Endothelial cell of hepatic sinusoid (primary cell): ENCODE results near the gene NLRP6.
"Not testable (repeated sequence)": the region's sequence is repeated elsewhere in the genome, so short reads cannot be mapped to it uniquely, and the experiment has no call there.

ENCODE experiments used
- in situ Hi-C: cut with HindIII; loops from 2 replicates; pipeline ENCODE4 v1.10.0; 2017; ENCODE audit warnings: low sequenced_read_pairs

Gene NLRP6

DNA sequence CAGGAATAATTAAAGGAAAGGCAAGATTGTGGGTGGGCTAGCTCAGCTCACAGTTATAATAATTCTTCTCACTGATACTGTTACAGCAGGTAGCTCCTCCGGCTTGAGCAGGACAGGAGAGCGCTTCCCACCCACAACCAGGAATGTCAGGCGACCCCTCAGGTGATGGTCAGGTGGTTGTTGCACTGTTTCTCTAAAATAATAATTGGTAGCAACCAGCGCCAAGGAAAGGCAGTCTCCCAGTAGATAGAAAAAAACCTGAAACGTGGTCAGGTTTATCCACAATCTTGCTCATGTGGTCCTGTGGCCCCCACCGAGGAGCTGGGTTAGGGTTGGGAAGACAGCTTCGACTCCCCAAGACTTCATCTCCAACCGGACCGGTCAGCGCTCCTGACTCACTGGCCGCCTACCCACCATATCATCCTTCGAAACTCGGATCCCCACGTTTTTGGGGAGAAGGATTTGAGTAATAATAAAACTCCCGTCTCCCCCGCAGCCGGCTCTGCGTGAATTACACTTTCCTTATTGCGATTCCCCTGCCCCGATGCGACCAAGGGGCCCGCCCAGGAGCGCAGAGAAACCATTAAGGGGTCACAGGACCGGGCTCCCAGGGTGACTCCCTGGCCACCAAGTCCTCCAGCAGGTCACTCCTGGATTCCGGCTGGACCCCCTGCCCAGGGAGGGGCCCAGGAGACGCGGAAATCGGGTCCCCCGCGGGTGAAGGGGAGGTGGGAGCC lies 39.6 kb downstream of the NLRP6 start:
- in situ Hi-C loops: not testable (repeated sequence)

DNA sequence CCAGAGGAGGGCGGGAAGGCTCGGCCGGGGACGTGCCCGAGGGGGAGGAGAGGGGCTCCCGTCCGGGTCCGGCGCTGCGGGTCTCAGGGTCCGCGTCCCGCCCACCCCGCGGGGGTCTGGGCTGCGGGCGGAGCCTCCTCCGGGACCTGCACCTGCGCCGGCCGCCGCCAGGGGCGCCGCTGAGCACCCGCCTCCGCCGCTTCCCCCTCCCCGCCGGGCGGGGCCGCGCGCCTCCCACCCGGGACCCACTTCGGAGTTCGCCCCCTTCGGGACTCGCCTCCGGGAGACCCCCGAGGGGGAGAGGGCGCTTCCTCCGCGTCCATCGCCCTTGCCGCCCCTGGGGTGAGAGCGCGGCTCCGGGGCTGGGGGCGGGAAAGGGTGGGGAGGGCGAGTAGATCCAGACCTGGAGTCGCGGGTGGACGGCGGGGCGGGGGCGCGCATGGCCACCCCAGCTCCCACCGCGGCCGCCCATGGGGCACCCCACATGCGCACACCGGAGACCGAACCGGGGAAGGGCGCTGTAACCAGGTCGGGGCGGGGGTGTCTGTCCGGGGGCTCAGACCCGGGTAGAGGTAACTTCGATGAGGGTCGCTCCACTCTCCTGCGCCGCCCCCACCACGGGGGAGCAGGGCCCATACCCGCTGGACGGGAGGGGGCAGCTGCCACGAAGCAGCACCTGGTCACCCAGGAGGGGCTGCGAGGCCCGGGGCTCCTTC lies 40.4 kb downstream of the NLRP6 start:
- in situ Hi-C loops: not testable (repeated sequence)

DNA sequence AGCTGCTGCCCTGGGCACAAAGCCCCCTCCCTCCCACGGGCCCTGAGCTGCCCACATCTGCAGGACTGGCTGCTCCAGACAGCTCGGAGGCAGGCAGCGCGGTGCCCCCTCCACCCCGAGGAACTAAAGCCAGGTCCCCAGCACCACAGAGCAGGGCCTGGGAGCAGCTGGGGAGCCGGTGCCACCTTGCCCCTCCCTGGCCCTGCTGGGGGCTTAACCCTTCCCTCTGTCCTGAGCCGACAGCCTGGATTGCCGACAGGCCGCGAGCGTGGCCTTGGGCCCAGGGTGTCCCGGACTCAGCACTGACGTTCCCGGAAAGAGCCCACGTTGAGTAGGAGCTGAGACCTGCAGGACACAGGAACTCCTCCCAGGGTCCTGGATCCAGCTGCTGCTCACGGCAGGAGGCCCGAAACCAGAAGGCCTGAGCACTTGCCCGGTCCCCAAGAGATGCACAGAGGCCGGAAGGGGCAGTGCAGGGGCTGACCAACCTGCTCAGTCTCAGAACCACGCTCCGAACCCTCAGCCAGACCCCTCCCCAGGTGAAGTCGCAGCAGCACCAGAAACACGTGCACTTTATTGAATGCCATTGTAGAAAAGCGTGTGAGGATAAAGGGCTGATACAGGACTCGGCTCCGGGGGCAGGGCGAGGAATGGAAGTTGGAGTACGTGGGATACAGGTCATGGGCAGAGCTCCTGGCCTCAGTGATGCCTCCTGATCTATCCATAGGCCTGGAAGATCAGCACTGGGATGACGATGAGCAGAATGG lies 41.1 kb downstream of the NLRP6 start:
- in situ Hi-C loops: not testable (repeated sequence)

DNA sequence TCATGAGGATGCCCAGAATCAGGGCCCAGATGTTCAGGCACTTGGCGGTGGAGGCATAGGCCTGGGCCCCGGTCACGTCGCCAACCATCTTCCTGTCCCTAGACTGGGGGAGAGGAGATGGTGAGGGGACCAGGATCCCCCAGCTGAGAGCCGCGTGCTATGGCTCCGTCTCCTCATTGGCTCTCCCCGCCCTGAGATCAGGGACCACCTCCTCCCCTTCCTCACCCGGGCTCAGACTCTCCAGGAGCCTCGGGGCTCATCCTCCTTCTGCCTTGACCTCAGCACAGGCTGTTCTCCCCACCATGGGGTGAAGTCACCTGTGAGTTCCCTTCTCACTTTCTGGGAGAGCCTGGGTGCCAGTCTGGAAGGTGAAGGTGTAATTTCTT lies 41.7 kb downstream of the NLRP6 start:
- in situ Hi-C loops: not testable (repeated sequence)

DNA sequence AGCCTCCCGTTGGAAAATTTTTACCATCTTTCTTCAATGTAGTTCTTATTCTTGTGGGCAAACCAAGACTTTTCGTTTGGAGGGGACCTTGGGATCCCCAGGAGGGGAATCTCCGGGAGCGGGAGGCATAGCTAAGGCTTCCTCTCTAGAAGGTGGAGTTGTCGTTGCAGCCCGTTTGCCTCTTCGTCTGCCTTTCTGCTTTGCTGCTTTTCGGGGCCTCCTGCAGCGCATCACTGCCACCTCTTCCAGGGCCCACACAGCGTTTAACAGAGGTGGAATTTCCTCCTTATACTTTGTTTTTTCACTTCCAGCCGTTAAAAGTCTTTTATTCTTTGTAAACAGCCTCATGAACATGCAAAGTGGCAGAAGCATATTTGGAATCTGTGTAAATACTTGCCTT lies 45.9 kb downstream of the NLRP6 start:
- in situ Hi-C loops: no loop called here

DNA sequence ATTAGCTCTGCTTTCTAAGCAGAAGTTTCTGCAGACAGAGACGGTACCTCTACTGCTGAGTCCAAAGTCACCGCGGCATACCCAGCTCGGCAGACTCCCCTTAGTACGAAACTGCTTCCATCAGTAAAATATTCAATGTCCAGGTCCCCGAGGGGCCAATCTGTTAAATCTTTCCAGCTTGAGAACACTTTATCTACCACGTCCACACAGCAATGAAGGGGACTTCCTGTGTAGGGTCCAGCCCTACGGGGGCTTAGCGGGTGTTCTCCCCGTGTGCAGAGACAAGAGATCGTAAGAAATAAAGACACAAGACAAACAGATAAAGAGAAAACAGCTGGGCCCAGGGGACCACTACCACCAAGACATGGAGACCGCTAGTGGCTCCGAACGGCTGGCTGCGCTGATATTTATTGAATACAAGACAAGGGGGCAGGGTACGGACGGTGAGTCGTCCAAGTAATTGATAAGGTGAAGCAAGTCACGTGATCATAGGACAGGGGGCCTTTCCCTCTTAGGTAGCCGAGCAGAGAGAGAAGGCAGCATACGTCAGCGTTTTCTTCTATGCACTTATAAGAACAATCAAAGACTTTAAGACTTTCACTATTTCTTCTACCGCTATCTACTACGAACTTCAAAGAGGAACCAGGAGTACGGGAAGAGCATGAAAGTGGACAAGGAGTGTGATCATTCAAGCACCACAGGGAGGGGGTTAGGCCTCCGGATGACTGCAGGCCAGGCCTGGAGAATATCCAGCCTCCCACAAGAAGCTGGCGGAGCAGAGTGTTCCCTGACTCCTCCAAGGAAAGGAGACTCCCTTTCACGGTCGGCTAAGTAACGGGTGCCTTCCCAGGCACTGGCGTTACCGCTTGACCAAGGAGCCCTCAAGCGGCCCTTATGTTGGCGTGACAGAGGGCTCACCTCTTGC lies 46.6 kb downstream of the NLRP6 start:
- in situ Hi-C loops: not testable (repeated sequence)

DNA sequence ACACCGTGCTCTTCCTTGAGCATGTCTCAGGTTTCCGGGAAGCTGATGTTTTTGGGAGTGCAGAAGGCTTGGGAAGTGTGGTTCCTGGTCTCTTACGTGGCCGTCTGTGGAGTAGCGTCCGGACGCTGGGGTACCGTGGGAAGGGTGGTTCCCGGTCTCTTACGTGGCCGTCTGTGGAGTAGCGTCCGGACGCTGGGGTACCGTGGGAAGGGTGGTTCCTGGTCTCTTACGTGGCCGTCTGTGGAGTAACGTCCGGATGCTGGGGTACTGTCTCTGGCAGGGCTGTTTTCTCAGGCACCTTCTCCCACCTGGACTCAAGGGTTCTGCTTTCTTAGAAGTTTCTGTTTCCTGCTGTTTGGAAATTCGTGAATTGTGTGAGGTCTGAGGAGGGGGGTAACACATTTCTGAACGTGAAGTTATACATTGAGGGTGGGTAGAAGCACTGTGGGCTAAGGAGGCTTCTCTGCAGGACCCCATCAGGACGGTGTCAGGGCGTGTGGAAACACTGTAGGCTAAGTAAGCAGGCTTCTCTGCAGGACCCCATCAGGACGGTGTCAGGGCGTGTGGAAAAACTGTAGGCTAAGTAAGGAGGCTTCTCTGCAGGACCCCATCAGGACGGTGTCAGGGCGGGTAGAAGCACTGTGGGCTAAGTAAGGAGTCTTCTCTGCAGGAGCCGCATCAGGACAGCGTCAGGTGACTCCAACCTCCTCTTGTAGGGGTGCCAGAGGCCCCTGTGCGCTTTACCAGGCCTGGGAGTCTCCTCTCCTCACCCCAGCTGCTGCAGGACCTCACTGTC lies 47.8 kb downstream of the NLRP6 start:
- in situ Hi-C loops: no loop called here

DNA sequence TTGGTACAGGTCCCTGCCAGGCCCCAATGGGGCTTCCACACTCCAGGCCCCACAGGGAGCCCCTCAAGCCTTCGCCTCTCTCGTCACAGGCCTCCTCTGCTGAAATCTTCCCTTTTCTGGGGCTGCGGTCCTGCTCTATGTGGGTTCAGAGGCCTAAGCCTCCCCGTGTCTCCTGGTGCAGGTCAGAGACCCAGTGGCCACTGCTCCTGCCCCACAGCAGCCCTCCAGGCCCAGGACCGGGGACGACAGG lies 48.3 kb downstream of the NLRP6 start:
- in situ Hi-C loops: no loop called here

DNA sequence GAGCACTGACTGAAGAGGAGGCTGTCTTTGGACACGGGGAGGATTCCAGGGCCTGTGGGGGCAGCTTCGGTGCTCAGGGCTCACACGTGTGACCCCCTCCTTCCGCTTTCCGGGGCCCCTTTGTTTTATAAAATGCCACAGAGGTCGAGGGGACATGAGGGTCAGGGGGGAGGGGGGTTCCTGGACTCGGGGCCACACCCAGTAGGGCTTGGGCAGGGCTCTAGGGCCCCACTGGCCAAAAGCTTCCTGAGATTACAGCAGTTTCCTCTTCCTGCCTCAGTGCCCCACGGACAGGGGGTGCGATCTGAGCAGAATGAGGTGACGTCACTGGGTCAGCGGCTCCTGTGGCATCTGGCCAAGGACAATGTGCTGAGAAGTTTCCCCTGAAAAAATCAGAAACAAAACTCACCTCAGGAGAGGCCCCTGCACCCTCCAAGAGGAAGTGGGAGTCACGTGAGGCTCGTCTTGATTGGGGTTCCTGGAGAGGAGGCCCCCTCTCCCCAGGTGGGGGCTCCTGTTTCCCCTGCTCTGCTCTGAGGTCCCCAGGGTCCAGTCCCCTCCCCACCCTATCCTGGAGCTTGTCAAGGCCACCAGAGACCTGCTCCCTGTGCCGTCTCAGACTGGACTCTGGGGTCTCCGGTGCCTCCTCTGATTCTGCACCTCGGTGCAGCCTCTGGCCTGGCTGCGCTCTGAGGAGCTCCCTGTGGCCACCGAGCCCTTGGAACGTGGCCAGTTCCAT lies 48.8 kb downstream of the NLRP6 start:
- in situ Hi-C loops: no loop called here

DNA sequence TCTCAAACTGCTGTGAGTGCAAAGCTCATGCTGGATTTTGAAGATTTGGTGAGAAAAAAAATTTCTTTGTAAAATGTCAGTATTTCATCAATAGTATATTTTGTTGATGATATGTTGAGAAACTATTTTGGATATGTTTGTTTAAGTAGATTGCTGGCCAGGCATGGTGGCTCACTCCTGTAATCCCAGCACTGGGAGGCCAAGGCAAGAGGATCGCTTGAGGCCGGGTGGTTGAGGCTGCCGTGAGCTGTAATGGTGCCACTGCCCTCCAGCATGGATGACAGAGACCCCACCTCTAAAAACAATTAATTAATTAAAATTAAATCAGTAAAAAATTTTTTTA lies 49.3 kb downstream of the NLRP6 start:
- in situ Hi-C loops: no loop called here

DNA sequence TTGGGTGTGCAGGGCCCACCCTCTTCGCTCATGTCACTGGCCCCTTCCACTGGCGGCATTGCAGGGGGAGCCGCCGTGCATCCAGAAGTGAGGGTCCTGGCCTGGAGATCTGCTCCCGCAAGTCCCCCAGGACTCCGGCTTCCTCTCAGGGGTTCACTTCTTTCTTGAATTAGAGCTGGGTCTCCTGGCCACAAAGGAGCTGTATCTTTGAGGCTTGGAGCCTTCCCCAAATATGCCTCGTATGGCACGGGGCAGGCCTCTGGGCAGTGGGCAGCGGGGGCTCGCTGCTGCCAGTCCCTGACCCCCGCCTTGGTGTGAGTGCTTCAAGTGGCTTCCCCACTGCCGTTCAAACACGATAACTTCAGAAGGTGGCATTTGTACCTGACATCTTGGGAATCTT lies 49.8 kb downstream of the NLRP6 start:
- in situ Hi-C loops: no loop called here

DNA sequence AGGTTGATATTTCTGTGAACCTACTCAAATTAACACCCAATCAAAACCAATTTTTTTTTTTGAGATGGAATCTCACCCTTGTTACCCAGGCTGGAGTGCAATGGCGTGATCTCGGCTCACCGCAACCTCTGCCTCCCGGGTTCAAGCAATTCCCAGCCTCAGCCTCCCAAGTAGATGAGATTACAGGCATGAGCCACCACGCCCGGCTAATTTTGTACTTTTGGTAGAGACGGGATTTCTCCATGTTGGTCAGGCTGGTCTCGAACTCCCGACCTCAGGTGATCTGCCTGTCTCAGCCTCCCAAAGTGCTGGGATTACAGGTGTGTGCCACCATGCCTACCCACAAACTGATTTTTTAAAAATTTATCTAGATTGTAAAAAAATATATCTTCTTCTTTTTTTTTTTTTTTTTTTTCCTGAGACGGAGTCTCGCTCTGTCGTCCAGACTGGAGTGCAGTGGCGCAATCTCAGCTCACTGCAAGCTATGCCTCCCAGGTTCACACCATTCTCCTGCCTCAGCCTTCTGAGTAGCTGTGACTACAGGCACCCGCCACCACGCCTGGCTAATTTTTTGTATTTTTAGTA lies 50.4 kb downstream of the NLRP6 start:
- in situ Hi-C loops: not testable (repeated sequence)

DNA sequence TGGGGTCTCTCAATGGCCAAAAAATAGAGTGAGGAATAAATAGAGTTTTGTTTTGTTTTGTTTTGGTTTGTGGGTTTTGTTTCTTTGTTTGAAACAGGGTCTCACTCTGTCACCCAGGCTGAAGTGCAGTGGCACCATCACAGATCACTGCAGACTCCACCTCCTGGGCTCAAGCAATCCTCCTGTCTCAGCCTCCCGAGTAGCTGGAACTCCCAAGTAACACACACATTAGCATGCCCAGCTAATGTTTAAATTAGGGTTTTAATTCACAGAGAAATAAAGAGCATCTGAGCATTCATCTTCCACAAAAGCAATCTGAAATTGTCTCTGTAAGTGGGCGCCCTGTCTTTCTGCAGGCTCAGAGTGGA lies 51.7 kb downstream of the NLRP6 start:
- in situ Hi-C loops: loop anchor here (5.0 to 10.0 kb wide), 2 partner anchors 78 to 125 kb away; partner anchors contain the start of gene PTDSS2

DNA sequence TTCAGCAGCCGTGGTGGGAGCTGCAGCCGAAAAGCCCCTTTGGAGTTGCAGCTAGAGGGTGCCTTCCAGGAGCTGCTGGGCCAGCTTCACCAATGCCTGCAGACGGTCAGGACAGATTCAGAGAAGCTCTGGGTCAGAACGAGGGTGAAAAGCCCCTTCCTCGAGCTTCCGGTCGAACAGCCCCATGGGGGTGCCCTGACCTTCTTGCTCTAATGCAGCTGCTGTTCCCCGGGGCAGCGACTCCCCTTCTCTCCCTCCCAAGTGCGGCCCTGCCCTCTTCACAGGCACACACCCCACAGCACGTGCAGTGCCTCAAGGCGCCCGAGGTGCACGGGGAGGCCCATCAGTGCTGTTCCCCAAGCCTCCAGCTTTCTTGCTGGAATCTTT lies 52.1 kb downstream of the NLRP6 start:
- in situ Hi-C loops: loop anchor here (5.0 to 10.0 kb wide), 2 partner anchors 78 to 125 kb away; partner anchors contain the start of gene PTDSS2

DNA sequence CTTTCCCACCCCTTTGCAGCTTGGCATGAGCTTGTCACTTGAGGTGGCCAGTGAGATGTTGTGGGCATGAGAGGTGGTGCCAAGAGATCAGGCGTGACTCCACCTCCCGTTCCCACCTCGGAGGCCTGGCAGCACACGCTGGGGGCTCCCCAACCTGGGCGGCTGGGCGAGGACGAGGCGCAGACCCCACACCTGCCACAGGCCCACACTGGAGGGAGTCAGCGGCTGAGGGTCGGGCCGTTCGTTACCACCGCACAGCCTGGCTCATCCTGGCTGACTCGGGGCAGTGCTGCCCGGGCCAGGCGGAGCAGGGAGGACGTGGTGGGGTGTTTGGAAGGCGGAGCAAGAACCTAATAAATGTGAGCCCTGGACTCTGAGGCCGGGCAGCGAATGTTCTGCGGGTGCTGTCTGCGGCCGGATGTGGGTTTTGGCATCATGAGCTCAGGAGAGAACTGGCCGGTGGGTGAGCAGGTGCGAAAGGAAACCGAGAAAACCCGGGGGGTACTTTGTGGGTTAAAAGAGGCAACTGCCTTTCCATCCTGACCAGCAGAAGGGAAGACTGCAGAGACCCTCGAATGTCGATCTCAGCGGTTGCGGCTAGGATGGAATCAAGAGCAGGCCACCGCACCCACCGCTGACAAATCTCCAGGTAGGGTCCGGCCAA lies 52.6 kb downstream of the NLRP6 start:
- in situ Hi-C loops: loop anchor here (5.0 to 10.0 kb wide), 2 partner anchors 79 to 124 kb away; partner anchors contain the start of gene PTDSS2

DNA sequence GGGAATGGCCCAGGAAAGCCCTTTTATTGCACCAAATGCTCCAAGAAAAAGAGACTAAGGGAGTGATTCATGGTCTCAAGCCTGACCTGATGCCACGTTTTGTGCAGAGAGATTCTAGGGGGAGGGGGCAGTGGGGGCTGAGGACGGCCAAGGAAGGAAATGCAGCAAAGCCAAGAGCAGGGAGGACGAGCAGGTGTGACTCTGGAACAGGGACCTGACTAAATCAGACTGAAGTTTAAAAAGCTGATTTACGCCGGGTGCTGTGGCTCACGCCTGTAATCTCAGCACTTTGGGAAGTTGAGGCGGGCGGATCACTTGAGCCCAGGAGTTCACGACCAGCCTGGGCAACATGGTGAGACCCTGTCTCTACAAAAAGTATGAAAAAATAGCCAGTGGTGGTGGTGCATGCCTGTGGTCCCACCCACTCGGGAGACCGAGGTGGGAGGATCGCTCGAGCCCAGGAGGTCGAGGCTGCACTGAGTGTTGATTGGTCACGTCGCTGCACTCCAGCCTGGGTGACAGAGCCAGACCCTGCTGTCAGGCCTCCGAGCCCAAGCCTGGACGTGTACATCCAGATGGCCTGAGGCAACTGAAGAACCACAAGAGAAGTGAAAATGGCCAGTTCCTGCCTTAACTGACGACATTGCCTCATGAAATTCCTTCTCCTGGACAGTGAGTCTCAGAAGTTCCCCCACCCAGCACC lies 53.3 kb downstream of the NLRP6 start:
- in situ Hi-C loops: loop anchor here (5.0 to 10.0 kb wide), 2 partner anchors 79 to 123 kb away; partner anchors contain the start of gene PTDSS2

DNA sequence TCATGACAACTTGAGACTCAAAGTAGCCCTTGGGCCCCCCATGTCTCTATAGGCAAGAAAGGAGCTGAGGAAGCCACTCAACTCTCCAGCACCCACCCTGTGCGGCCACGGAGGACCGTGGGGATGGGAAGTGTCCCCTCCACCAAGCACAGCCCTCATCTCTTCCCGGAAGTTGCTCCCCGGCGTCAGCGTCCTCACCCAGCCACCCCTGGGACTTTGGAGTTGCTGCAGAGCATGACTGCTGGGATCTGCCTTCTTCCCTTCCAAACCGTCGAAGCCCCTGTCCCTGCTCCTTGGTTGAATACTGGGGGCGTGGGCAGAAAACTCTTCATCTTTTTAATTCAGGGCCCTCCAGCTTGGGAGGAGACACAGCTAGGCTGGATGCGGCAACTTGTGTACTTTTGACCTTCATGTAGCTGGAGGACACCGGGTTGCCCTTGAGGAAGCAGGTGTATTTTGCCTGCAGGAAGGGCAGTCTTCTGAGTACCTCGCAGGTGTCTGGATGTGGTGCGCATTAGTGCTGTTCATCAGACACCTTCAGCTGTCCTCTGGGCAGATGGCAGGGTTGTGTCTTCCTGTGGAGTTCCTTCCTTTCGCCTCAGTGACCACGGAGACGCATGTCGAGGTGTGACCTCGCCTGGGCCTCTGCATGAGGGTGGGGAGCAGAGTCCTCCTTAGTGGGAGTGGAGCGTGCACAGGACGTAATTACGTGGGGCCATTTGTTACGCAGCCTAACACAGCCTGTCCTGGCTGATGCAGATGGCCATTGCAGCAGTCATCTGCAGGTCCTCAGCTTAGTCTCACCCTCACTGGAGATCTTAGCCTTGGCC lies 54.7 kb downstream of the NLRP6 start:
- in situ Hi-C loops: loop anchor here (5.0 to 10.0 kb wide), 2 partner anchors 81 to 122 kb away; partner anchors contain the start of gene PTDSS2
